NCI-H460 (cell line): ENCODE results near the gene DUSP28. TPM values are rescaled to one million over a fixed set of nuclear protein-coding genes. Genes with fewer than 3 reads are reported as not detected.

Experiments used
- DNase-seq: peaks from one replicate; pipeline ENCODE4 v3.0.0-alpha.2; 2016; ENCODE audit warnings: low read depth; ENCODE audit errors: extremely low read depth
- total RNA-seq: library from RNA; depleted of rRNA; stranded (reverse); fragments of >200 nt; shearing (Covaris generic); gene quantifications from 2 replicates; pipeline ENCODE4 v1.2.3, GENCODE V29; 2014

The DUSP28 gene
- total RNA-seq, 1 experiment from 2014 or later: 4.9 TPM

GRCh38 chr2:240571314-240571973 lies 11.3 kb downstream of the DUSP28 start:
- no peak for DNase-seq

DNA sequence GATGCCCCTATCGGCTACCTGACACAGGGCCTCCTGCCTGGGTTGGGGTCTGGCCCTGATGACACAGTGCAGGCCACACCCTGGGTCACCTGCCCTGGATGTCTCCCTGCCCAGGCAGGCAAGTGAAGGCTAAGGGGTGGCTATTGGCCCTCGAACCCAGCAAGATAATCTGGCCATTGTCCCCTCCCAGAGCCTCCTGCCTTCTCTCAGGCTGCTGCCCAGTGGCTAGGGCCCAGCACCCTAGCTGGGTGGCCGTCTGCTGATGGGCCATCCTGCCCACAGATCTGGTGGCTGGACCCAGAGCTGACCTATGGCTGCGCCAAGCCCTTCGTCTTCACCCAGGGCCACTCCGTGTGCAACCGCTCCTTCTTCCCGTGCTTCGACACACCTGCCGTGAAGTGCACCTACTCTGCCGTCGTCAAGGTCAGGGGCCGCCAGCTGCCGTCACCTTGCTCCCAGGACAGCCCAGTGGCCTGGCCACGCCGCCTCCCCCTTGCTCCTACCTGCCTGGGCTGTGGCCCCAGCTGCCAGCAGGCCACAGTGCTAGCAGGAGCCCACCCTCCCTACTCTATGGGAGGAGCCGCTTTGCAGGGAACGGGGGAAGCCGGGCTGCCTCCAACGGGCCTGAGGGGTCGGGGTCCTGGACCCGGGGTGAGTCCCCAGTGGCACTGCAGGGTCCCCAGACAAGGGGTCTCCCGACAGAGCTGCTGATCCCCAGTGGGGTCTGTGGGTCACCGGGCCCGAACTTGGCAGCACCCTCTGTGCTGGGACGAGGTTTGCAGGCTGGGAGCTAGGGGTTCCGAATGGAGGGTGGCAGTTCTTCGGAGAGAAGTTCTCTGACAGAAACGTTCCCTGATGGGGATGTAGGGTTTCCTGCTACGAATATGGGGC lies 12.2 kb downstream of the DUSP28 start:
- no peak for DNase-seq

DNA sequence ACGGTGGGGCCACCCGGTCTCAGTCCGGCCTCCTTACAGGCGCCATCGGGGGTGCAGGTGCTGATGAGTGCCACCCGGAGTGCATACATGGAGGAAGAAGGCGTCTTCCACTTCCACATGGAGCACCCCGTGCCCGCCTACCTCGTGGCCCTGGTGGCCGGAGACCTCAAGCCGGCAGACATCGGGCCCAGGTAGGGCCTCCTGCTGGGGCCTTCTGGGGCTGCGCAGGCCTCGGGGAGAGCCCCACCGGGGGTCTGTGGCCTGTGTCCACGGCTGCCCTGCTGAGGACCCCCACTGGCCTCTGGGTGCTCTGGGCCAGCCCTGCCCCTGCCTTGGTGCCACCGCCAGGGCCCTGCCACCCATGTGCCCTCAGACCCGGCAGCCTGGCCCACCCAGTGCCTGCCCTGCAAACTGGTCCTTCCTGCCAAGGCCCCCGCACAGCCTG lies 12.9 kb downstream of the DUSP28 start:
- DNase-seq: no peak

DNA sequence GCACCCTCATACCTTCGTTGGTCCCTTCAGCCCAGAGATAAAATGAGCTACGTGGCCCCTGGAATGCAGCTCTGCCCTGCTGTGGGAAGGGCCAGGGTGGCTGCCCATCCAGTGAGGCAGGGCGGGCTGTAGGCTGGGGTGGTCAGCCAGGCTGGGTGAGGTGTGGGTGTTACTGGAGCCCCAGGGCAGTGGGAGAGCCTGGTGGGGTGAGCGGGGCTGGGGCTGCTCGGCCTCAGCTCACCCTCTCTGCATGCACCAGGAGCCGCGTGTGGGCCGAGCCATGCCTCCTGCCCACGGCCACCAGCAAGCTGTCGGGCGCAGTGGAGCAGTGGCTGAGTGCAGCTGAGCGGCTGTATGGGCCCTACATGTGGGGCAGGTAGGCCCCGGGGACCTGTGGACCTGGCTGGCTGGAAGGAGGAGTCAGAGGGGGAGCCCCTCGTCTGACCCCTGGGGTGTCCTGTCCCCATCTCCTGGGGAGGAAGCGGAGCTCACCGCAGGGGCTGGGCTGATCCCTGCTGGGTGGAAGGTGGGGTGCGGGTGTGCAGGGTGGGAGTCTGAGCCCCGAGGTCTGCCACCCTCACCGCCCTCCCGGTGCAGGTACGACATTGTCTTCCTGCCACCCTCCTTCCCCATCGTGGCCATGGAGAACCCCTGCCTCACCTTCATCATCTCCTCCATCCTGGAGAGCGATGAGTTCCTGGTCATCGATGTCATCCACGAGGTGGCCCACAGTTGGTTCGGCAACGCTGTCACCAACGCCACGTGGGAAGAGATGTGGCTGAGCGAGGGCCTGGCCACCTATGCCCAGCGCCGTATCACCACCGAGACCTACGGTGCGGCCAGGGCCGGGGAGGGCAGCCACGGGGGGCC lies 13.6 kb downstream of the DUSP28 start:
- no peak for DNase-seq

DNA sequence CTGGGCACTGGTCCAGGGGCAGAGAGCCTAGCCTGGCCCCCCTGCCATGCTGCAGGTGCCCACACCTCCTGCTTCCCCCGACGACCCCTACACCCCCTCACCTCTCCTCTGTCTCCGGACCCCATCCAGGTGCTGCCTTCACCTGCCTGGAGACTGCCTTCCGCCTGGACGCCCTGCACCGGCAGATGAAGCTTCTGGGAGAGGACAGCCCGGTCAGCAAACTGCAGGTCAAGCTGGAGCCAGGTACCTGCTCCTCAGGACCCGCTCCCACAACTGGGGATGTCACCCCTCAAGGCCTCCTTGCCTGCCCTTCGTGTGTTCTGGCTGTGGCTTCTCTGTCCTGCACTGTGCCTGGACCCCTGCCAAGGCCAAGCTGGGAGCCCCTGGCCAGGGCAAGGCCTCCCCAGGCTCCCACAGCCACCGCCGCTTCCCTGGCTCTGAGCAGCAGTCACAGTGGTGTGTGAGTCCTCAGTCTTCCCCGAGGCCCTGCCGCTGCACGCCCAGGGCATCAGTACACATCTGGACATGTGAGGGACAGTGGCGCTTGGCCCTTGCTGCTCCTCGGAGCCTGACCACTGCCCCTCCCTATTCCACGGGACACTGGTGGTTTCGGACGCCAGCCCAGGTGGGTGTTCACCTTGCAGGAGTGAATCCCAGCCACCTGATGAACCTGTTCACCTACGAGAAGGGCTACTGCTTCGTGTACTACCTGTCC lies 14.4 kb downstream of the DUSP28 start:
- DNase-seq: no peak

- no peak for DNase-seq
Measured at GRCh38 chr2:240575101-240575965, 15.2 kb downstream of the DUSP28 start.

- no peak for DNase-seq
Measured at GRCh38 chr2:240576036-240576435, 15.9 kb downstream of the DUSP28 start.

DNA sequence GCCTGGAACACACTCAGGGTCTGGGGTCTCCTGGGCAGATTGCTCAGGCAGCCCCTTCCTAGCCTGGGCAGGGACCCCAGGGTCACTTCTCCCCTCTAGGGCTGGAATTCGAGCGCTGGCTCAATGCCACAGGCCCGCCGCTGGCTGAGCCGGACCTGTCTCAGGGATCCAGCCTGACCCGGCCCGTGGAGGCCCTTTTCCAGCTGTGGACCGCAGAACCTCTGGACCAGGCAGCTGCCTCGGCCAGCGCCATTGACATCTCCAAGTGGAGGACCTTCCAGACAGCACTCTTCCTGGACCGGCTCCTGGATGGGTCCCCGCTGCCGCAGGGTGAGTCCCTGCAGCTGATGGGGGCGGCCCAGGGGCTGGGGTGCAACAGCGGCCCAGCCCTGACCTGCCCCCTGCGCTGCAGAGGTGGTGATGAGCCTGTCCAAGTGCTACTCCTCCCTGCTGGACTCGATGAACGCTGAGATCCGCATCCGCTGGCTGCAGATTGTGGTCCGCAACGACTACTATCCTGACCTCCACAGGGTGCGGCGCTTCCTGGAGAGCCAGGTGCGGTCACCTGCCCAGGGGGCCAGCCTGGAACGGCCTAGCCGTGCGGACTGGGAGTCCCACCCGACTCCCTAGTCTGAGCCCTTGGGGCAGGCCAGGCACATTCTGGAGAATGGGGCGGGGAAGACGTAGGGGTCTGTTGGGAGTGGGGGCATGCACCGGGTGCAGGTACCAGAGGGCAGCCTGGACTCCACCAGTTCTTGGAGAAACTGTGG lies 16.5 kb downstream of the DUSP28 start:
- DNase-seq: no peak

- no peak for DNase-seq
Measured at GRCh38 chr2:240577281-240578109, 17.3 kb downstream of the DUSP28 start.

DNA sequence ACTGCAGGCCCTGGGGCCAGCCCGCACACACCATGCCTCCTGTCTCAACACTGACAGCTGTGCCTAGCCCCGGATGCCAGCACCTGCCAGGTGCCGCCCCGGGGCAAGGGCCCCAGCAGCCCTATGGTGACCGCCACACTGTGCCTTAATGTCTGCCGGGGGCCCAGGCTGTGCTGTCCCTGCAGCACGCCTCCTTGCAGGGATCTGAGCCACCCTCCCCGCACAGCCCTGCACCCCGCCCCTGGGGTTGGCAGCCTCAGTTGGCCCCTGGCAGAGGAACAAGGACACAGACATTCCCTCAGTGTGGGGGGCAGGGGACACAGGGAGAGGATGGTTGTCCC lies 17.9 kb downstream of the DUSP28 start:
- no peak for DNase-seq

DNA sequence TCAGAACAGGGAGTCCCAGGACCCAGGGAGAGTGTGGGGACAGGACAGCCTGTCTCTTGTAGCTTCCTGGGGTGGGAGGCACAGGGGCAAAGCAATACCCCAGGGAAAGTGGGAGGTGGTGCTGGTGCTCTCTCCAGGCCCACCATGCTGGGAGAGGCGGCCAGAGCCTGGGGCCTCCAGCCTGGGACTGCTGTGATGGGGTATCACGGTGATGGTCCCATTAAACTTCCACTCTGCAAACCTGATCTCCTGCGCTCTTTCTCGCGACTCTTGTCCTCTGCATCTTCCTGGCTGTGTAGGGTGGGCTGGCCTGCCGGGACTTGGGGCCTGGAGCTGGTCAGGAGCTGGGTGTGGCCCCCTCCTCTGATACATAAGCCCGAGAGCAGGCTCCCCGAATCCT lies 18.3 kb downstream of the DUSP28 start:
- DNase-seq: no peak

DNA sequence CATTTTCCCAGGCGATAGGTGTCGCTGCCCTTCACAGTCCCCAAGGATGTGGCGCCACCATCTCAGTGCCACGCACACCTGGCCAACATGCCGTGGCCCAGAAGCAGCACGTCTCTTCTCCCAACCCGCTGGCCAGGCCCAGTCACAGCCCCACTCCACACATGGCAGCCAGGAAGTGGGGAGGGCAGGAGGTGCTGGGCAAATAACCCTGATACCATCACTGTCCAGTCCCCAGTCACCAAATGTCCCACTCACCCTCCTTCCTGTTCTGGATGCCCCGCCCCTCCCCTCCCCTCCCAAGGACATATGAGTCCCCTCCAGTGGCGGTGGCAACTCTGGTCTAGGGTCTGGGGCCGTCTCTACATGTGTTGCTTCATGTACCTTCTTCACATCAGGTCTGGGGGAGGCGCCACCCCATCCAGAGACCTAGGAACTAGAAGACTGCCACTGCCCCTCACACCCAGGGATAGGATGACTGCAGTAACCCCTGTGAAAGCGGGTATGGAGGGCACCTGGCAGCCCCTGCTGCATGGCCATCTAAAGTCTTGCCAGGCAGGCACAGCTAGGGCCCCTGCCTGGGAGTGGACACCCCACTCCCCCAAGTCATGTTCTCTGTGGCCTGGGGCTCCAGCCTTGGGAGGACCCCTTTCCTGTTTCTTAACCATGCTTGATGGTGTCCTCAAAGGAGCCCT lies 19.1 kb downstream of the DUSP28 start:
- no peak for DNase-seq

DNA sequence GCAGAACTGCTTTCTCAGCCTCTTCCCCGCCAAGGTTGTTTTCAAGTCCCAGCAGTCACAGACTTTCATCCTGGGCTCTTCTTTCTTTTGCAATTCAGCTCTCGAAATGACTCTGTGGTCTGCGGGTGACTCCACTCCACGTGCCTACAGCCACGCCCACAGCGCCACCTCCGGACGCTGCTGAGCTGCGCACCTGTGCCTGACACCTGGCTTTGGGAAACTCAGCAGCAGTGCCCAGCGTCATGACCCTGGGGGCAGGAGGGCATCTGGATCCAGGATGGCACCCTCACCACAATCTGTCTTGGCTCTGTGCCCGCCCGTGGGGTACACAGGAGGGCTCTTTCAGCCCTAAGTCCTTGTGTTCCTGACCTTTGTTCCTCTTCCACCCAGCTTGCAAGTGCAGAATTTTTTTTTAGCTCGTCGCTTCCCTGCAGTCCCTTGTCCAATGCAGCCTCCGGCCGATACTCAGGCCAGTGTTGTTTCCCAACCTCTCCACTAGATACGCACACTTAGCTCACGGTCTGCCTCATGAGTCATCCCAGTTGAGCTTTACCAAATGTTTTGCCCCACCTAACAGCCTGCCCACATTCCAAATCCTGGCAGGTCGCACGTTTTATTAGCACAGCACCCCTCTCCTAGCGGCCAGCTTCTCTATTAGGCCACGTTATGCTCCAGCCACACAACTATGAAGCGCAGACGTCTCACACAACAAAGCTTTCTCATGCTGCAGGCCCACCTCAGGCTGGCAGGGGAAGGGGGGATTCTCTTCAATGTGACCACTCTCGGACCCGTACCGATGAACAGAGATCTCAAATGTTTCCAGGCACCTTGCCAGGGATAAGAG lies 19.8 kb downstream of the DUSP28 start:
- peak; percentile 35 for DNase-seq

- DNase-seq: no peak
Measured at GRCh38 chr2:240581811-240582210, 21.7 kb downstream of the DUSP28 start.

DNA sequence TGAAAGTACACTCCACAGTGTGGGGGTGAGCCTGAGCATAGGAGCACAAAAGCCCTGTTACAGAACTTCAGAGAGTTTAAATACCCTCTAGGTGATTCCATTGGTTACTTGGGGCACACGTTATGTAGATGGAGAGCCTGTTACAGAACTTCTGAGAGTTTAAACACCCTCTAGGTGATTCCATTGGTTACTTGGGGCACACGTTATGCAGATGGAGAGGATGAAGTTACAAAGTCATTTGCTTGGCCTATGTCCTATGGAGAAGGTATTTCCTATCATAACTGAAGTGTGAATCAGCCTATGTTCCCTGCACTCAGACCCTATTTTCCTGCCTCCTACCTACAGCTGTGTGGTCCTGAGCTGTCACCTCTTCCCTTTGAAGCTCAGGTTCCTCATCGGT lies 22.6 kb downstream of the DUSP28 start:
- DNase-seq: no peak

DNA sequence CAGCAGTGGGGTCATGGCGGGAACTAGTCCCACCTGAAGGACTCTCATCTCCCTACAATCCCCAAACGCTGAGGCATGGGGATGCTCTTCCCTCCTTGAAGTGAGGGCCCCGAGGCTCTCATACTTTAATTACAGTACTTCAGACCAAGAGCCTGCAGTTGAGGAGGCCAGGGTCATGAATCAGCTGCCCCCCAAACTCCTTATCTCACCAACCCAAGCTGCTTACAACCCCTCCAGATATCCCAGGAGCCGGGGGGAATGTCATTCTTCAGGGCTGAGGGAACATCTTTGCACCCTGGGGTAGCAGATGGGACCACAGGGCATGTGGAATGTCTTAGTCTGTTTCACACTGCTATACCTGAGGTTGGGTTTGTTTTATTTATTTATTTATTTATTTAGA lies 23.6 kb downstream of the DUSP28 start:
- no peak for DNase-seq
